MCF 10A (cell line): Measurements from ENCODE around the gene HS3ST6. TPM values are rescaled to one million over a fixed set of nuclear protein-coding genes. Genes with fewer than 3 reads are reported as not detected.

Experiments used
- BruUV-seq: library from RNA; stranded (reverse); fragments of 400-500 nt; replicated peaks from 2 replicates; lab custom pipeline; 2021; lab: Mats Ljungman, UMichigan
- CTCF ChIA-PET: fragments of 300-600 bp; sonication (Branson Sonifier 250); formaldehyde crosslinking; extraction: SDS; loops from one replicate; lab custom pipeline; 2021; ENCODE audit warnings: antibody characterized with exemption, inconsistent platforms; lab: Yijun Ruan, JAX
- POLR2A ChIA-PET: fragments of 300-600, 350-650 bp; sonication (Branson Sonifier 250); formaldehyde crosslinking; extraction: SDS; loops from one replicate; lab custom pipeline; 2020; ENCODE audit warnings: antibody characterized with exemption, inconsistent platforms; lab: Yijun Ruan, JAX
- DNase-seq: peaks from one replicate; pipeline ENCODE4 v3.0.0-alpha.2; 2018; ENCODE audit not compliant: unreplicated experiment
- H3K27ac Mint-ChIP-seq: one replicate; pipeline ENCODE4 v1.8.0; 2022; ENCODE audit warnings: mild to moderate bottlenecking, low read depth, mixed read lengths; ENCODE audit not compliant: unreplicated experiment
- H3K27me3 Mint-ChIP-seq: one replicate; pipeline ENCODE4 v1.8.0; 2022; ENCODE audit warnings: mixed read lengths; ENCODE audit not compliant: insufficient read depth, unreplicated experiment
- H3K36me3 Mint-ChIP-seq: one replicate; pipeline ENCODE4 v1.8.0; 2022; ENCODE audit warnings: mild to moderate bottlenecking, moderate library complexity, mixed read lengths; ENCODE audit not compliant: insufficient read depth, unreplicated experiment
- H3K4me1 Mint-ChIP-seq: one replicate; pipeline ENCODE4 v1.8.0; 2022; ENCODE audit warnings: mixed read lengths; ENCODE audit not compliant: insufficient read depth, unreplicated experiment
- H3K4me3 Mint-ChIP-seq: one replicate; pipeline ENCODE4 v1.8.0; 2022; ENCODE audit warnings: mild to moderate bottlenecking, moderate library complexity, mixed read lengths; ENCODE audit not compliant: unreplicated experiment
- H3K9me3 Mint-ChIP-seq: one replicate; pipeline ENCODE4 v1.8.0; 2022; ENCODE audit warnings: mixed read lengths; ENCODE audit not compliant: unreplicated experiment
- CTCF ChIP-seq: fragments of 200-600 bp; IDR thresholded peaks from one replicate; pipeline ENCODE4 v1.8.0; 2022; ENCODE audit warnings: antibody characterized with exemption, mild to moderate bottlenecking; ENCODE audit not compliant: unreplicated experiment
- intact Hi-C: fragments of 100-400 bp; cut with micrococcal nuclease; formaldehyde crosslinking; loops from 2 replicates; pipeline ENCODE4 v1.14.1; 2022
- total RNA-seq: library from RNA; stranded (reverse); gene quantifications from 2 replicates; pipeline ENCODE4 v1.2.3, GENCODE V29; 2022

The HS3ST6 gene
- total RNA-seq, 1 experiment from 2014 or later, result not detected

GRCh38 chr16:1915732-1916639, 2.2 kb downstream of the HS3ST6 start:
- ChIA-PET CTCF (interaction anchor here (0.7 to 1.4 kb wide), 2 partner anchors 45 to 70 kb away, joined by 3 to 4 read pairs; no protein-coding TSS in a partner anchor), POLR2A (interaction anchor here (0.6 to 0.8 kb wide), 2 partner anchors 36 to 161 kb away, joined by 3 read pairs; no protein-coding TSS in a partner anchor)
- no peak for TF ChIP-seq CTCF
- no TSS peak for BruUV-seq
- peaks cover 41% of the 10 kb centered on the region for H3K27me3 Mint-ChIP-seq
- peaks cover 6% of the 10 kb centered on the region for H3K4me1 Mint-ChIP-seq
- H3K4me3 Mint-ChIP-seq, result no peak overlapping the region
- H3K36me3 Mint-ChIP-seq, result no peaks in the 10 kb centered on the region
- no peaks in the 10 kb centered on the region for H3K9me3 Mint-ChIP-seq
- no peak overlapping the region for H3K27ac Mint-ChIP-seq
- intact Hi-C loops, result no loop called here
- DNase-seq, result no peak

- POLR2A ChIA-PET, result no interaction called here
- Mint-ChIP-seq H3K36me3 (no peaks in the 10 kb centered on the region), H3K27me3 (peaks cover 31% of the 10 kb centered on the region), H3K9me3 (no peaks in the 10 kb centered on the region), H3K4me3 (no peak overlapping the region), H3K27ac (no peak overlapping the region), H3K4me1 (no peaks in the 10 kb centered on the region)
- no TSS peak for BruUV-seq
- no peak for TF ChIP-seq CTCF
- intact Hi-C loops, result no loop called here
- no peak for DNase-seq
- CTCF ChIA-PET, result interaction anchor here (1.4 kb wide), 1 partner anchor 44 kb away, joined by 4 read pairs; no protein-coding TSS in a partner anchor
These were observed 3.2 kb downstream of the HS3ST6 start for GRCh38 chr16:1914988-1915387.

GRCh38 chr16:1914084-1914608, 4.1 kb downstream of the HS3ST6 start:
- CTCF ChIA-PET, result interaction anchor here (1.0 kb wide), 1 partner anchor 12 kb away, joined by 4 read pairs; no protein-coding TSS in a partner anchor
- Mint-ChIP-seq H3K27me3 (peaks cover 23% of the 10 kb centered on the region), H3K36me3 (no peaks in the 10 kb centered on the region), H3K4me3 (no peak overlapping the region), H3K4me1 (no peaks in the 10 kb centered on the region), H3K27ac (no peak overlapping the region), H3K9me3 (no peaks in the 10 kb centered on the region)
- intact Hi-C loops, result no loop called here
- POLR2A ChIA-PET, result interaction anchor here (0.9 kb wide), 1 partner anchor 302 kb away, joined by 3 read pairs; no protein-coding TSS in a partner anchor
- no TSS peak for BruUV-seq
- no peak for DNase-seq
- no peak for TF ChIP-seq CTCF
